Ovary (tissue), 3 donors: Measurements from ENCODE around the gene PIBF1.

ENCODE experiments used
- EP300 ChIP-seq: sonication (generic); formaldehyde crosslinking; IDR thresholded peaks from one replicate; pipeline ENCODE4 v1.6.1; 2017; ENCODE audit warnings: antibody characterized with exemption
- POLR2A ChIP-seq: fragments of 450-650 bp; IDR thresholded peaks from one replicate; pipeline ENCODE4 v1.6.1; 2017; ENCODE audit warnings: antibody characterized with exemption, mild to moderate bottlenecking, moderate library complexity
- TF ChIP-seq, protein P1 (sequence below), 3 donors: fragments of 450-650 bp in 2 of 3; fragments of 200-600 bp in 1 of 3; IDR thresholded peaks; one replicate each; pipeline versions ENCODE4 v1.5.1 to v1.8.0; 2016 to 2022; ENCODE audit warnings: antibody characterized with exemption in 3 of 3, mild to moderate bottlenecking in 1 of 3
- donor health status: DM: no; HTN: no; CAD: no.

DNA sequence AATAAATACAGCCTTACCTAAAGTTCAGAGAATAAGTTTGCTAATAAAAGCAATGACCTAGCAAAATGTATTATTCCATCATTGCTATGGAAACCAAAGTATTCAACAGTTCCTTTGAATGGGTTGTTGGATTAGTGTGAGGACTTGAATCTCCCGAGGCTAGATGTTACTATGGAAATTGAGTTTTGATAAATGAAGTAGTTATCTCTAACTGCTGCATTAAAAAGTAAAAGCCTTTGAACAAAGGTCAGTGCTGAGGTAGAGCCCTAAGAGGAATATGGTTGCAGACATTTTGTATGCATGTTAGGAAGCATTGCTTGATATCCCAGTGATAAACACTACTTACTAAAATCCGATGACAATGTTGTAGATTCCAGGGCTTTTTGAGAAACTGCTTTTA is 283.1 kb downstream of the PIBF1 start:
- TF ChIP-seq POLR2A (no peak), EP300 (no peak)
- TF ChIP-seq, protein P1, sequence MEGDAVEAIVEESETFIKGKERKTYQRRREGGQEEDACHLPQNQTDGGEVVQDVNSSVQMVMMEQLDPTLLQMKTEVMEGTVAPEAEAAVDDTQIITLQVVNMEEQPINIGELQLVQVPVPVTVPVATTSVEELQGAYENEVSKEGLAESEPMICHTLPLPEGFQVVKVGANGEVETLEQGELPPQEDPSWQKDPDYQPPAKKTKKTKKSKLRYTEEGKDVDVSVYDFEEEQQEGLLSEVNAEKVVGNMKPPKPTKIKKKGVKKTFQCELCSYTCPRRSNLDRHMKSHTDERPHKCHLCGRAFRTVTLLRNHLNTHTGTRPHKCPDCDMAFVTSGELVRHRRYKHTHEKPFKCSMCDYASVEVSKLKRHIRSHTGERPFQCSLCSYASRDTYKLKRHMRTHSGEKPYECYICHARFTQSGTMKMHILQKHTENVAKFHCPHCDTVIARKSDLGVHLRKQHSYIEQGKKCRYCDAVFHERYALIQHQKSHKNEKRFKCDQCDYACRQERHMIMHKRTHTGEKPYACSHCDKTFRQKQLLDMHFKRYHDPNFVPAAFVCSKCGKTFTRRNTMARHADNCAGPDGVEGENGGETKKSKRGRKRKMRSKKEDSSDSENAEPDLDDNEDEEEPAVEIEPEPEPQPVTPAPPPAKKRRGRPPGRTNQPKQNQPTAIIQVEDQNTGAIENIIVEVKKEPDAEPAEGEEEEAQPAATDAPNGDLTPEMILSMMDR (IDR thresholded peaks at IDR 0.05) = no peak
